ENCODE measurements around the gene SRGAP2B.
"Not testable (repeated sequence)": the region's sequence is repeated elsewhere in the genome, so short reads cannot be mapped to it uniquely, and the experiment has no call there.

The SRGAP2B gene

GRCh38 chr1:145082483-145083255, 12.5 kb downstream of the SRGAP2B start:
- not testable (repeated sequence) for DNase-seq

- DNase-seq: not testable (repeated sequence)
These were observed 14.9 kb downstream of the SRGAP2B start for GRCh38 chr1:145080193-145080592.

GRCh38 chr1:145079737-145080136, 15.4 kb downstream of the SRGAP2B start:
- DNase-seq: not testable (repeated sequence)

- DNase-seq: not testable (repeated sequence)
These were observed 16.2 kb downstream of the SRGAP2B start for GRCh38 chr1:145078787-145079370.

- DNase-seq: not testable (repeated sequence)
These were observed 17.0 kb downstream of the SRGAP2B start for GRCh38 chr1:145077872-145078786.

- not testable (repeated sequence) for DNase-seq
These were observed 18.3 kb downstream of the SRGAP2B start for GRCh38 chr1:145076877-145077276.

- DNase-seq: not testable (repeated sequence)
These were observed 21.0 kb downstream of the SRGAP2B start for GRCh38 chr1:145074021-145074559.

- DNase-seq: not testable (repeated sequence)
These were observed 23.6 kb downstream of the SRGAP2B start for GRCh38 chr1:145071569-145071968.

- not testable (repeated sequence) for DNase-seq
These were observed 28.6 kb downstream of the SRGAP2B start for GRCh38 chr1:145066486-145066885.

GRCh38 chr1:145065194-145065826, 29.8 kb downstream of the SRGAP2B start:
- DNase-seq: peak; percentile 0

- peak; percentile 1 for DNase-seq
These were observed 31.0 kb downstream of the SRGAP2B start for GRCh38 chr1:145063941-145064648.

- not testable (repeated sequence) for DNase-seq
These were observed 31.8 kb downstream of the SRGAP2B start for GRCh38 chr1:145063285-145063684.

- DNase-seq: not testable (repeated sequence)
These were observed 36.9 kb downstream of the SRGAP2B start for GRCh38 chr1:145058184-145058583.

- not testable (repeated sequence) for DNase-seq
These were observed 39.8 kb downstream of the SRGAP2B start for GRCh38 chr1:145055217-145055760.

- not testable (repeated sequence) for DNase-seq
These were observed 41.7 kb downstream of the SRGAP2B start for GRCh38 chr1:145053428-145053827.

GRCh38 chr1:145052019-145052776, 42.9 kb downstream of the SRGAP2B start:
- DNase-seq: not testable (repeated sequence)

- DNase-seq: not testable (repeated sequence)
These were observed 46.8 kb downstream of the SRGAP2B start for GRCh38 chr1:145048181-145048856.

GRCh38 chr1:145047553-145047952, 47.6 kb downstream of the SRGAP2B start:
- not testable (repeated sequence) for DNase-seq

- not testable (repeated sequence) for DNase-seq
These were observed 49.4 kb downstream of the SRGAP2B start for GRCh38 chr1:145045571-145046273.
